Ovary (tissue), 3 donors: ENCODE measurements around the gene B9D1.

Source experiments
- POLR2A ChIP-seq: fragments of 450-650 bp; IDR thresholded peaks from one replicate; pipeline ENCODE4 v1.6.1; 2017; ENCODE audit warnings: antibody characterized with exemption, mild to moderate bottlenecking, moderate library complexity
- TF ChIP-seq, protein P1 (sequence below), 3 donors: fragments of 450-650 bp in 2 of 3; fragments of 200-600 bp in 1 of 3; IDR thresholded peaks; one replicate each; pipeline versions ENCODE4 v1.5.1 to v1.8.0; 2016 to 2022; ENCODE audit warnings: antibody characterized with exemption in 3 of 3, mild to moderate bottlenecking in 1 of 3
- donor health status: DM: no; HTN: no; CAD: no.

DNA sequence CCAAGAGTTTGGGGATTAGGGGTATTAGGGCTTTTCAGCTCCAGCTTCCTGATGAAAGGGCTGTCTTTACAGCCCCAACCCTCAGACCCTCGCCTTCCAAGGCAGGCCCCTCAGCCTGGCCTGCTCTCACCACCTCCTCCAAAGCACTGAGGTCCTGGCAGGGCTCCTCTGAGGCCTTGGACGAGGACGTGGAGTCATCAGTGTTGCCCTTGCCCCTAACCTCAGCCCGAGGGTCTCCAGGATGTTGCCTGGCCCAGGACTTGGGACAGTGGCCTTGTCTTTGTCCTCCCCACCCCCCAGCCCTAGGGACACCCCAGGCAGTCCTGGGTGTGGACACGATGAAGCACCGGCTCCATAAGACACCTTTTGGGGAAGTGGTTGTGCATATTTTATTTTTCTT is 28.2 kb downstream of the B9D1 start:
- TF ChIP-seq POLR2A = no peak
- TF ChIP-seq, protein P1, sequence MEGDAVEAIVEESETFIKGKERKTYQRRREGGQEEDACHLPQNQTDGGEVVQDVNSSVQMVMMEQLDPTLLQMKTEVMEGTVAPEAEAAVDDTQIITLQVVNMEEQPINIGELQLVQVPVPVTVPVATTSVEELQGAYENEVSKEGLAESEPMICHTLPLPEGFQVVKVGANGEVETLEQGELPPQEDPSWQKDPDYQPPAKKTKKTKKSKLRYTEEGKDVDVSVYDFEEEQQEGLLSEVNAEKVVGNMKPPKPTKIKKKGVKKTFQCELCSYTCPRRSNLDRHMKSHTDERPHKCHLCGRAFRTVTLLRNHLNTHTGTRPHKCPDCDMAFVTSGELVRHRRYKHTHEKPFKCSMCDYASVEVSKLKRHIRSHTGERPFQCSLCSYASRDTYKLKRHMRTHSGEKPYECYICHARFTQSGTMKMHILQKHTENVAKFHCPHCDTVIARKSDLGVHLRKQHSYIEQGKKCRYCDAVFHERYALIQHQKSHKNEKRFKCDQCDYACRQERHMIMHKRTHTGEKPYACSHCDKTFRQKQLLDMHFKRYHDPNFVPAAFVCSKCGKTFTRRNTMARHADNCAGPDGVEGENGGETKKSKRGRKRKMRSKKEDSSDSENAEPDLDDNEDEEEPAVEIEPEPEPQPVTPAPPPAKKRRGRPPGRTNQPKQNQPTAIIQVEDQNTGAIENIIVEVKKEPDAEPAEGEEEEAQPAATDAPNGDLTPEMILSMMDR (IDR thresholded peaks at IDR 0.05) = no peak
